Endodermal cell (in vitro differentiated cells): ENCODE data around the gene SRGAP1. TPM values are rescaled to one million over a fixed set of nuclear protein-coding genes. Genes with fewer than 3 reads are reported as not detected.

Experiments
- DNase-seq: peaks from one replicate; pipeline ENCODE4 v3.0.0-alpha.2; 2017
- H3K27ac ChIP-seq: 2 replicates; pipeline ENCODE4 v1.5.1; 2013; ENCODE audit warnings: mild to moderate bottlenecking, low read depth, low read length, moderate library complexity
- H3K27me3 ChIP-seq: 2 replicates; pipeline ENCODE4 v1.6.1; 2013; ENCODE audit warnings: mild to moderate bottlenecking, low read length, moderate library complexity; ENCODE audit not compliant: insufficient read depth, control insufficient read depth, poor library complexity, severe bottlenecking
- H3K36me3 ChIP-seq: 2 replicates; pipeline ENCODE4 v1.7.0; 2013; ENCODE audit warnings: mild to moderate bottlenecking, low read length, moderate library complexity; ENCODE audit not compliant: control insufficient read depth, insufficient read depth
- H3K4me1 ChIP-seq: one replicate; pipeline ENCODE4 v1.7.0; 2013; ENCODE audit warnings: low read length; ENCODE audit not compliant: control insufficient read depth, insufficient read depth
- H3K4me3 ChIP-seq: 2 replicates; pipeline ENCODE4 v1.5.1; 2013; ENCODE audit warnings: mild to moderate bottlenecking, low read length, moderate library complexity
- H3K9ac ChIP-seq: 2 replicates; pipeline ENCODE4 v1.6.1; 2013; ENCODE audit warnings: mild to moderate bottlenecking, low read length, moderate library complexity; ENCODE audit not compliant: poor library complexity, severe bottlenecking; ENCODE audit errors: extremely low read depth
- H3K9me3 ChIP-seq: 2 replicates; pipeline ENCODE4 v1.6.1; 2013; ENCODE audit warnings: mild to moderate bottlenecking, low read length, moderate library complexity; ENCODE audit not compliant: control insufficient read depth
- H3K27ac Mint-ChIP-seq: 2 replicates; pipeline ENCODE4 v1.8.0; 2020; ENCODE audit warnings: mixed read lengths
- H3K27me3 Mint-ChIP-seq: 2 replicates; pipeline ENCODE4 v1.8.0; 2021; ENCODE audit warnings: mild to moderate bottlenecking, mixed read lengths; ENCODE audit not compliant: insufficient read depth
- H3K36me3 Mint-ChIP-seq: 2 replicates; pipeline ENCODE4 v1.8.0; 2020; ENCODE audit warnings: low read depth, mixed read lengths
- H3K4me1 Mint-ChIP-seq: 2 replicates; pipeline ENCODE4 v1.8.0; 2020; ENCODE audit warnings: mixed read lengths
- H3K4me3 Mint-ChIP-seq: 2 replicates; pipeline ENCODE4 v1.8.0; 2020; ENCODE audit warnings: mild to moderate bottlenecking, moderate library complexity, mixed read lengths
- H3K9me3 Mint-ChIP-seq: 2 replicates; pipeline ENCODE4 v1.8.0; 2020; ENCODE audit warnings: mild to moderate bottlenecking, mixed read lengths
- WGBS, 2 experiments: methylation state at CpG; one replicate each; pipeline versions ENCODE4 v1.1.5 to v1.1.7; 2013; ENCODE audit warnings: missing lambda C conversion rate in 2 of 2, mixed read lengths in 1 of 2; ENCODE audit not compliant: insufficient coverage in 1 of 2, insufficient read length in 1 of 2; 5-methylcytosine and 5-hydroxymethylcytosine counted together
- total RNA-seq, 2 donors: library from RNA; stranded (reverse); fragmentation: NEBNext Ultra II Directional in 1 of 2; extraction: Animal tissue kit (Norgen Biotek cat#: 25700) in 1 of 2; gene quantifications; 2 replicates in 1 of 2; 3 replicates in 1 of 2; pipeline ENCODE4 v1.2.1, GENCODE V29; 2021
- TF ChIP-seq, protein P1 (sequence below): fragments of 200-600 bp; sonication (generic); conservative IDR thresholded peaks from 2 replicates; pipeline ENCODE4 v1.5.0; 2021; ENCODE audit warnings: antibody characterized with exemption, mild to moderate bottlenecking

The SRGAP1 gene
- total RNA-seq, 2 donors from 2014 or later, result 10.6 to 13.4 TPM

DNA sequence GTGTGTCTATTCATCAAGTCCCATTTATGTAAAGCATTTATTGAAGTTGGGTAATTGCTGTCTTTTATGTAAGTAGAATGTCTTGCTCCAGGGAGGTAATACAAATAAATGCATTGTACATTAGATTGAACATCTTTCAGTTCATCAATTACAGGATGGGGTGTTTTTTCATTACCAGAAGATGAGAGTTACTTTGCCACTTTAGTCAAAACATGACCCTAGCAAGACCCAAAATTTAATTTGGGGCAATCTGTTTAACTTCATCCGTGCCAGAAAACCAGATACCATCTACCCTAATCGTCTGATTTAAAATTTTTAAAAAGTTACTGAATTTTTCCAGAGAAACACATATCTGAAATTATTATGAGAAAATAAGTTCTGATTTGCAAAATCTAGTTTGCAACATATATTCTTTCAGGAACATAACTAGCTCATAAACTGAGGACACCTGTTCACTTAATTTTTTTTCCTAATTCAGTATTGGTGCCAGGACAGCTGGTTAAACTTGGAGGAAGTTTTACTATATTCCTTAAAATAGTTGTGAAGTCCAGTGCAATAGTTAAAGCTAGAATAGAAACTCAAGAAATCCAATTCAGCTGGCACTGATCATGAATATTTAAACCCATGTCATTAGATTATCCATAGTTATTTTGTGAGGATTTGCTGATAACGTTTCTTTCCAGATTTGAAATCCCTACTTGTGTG is 114.5 kb downstream of the SRGAP1 start:
- no peak overlapping the region for H3K9ac ChIP-seq
- H3K4me1 ChIP-seq, result no peaks in the 10 kb centered on the region
- Mint-ChIP-seq H3K27ac (no peak overlapping the region), H3K9me3 (no peaks in the 10 kb centered on the region), H3K4me1 (peaks cover 10% of the 10 kb centered on the region), H3K36me3 (no peaks in the 10 kb centered on the region), H3K27me3 (no peaks in the 10 kb centered on the region), H3K4me3 (no peak overlapping the region)
- no peak overlapping the region for H3K27ac ChIP-seq
- H3K36me3 ChIP-seq, result no peaks in the 10 kb centered on the region
- H3K4me3 ChIP-seq, result no peak overlapping the region
- H3K9me3 ChIP-seq, result no peaks in the 10 kb centered on the region
- no peaks in the 10 kb centered on the region for H3K27me3 ChIP-seq
- no peak for DNase-seq
- TF ChIP-seq, protein P1, sequence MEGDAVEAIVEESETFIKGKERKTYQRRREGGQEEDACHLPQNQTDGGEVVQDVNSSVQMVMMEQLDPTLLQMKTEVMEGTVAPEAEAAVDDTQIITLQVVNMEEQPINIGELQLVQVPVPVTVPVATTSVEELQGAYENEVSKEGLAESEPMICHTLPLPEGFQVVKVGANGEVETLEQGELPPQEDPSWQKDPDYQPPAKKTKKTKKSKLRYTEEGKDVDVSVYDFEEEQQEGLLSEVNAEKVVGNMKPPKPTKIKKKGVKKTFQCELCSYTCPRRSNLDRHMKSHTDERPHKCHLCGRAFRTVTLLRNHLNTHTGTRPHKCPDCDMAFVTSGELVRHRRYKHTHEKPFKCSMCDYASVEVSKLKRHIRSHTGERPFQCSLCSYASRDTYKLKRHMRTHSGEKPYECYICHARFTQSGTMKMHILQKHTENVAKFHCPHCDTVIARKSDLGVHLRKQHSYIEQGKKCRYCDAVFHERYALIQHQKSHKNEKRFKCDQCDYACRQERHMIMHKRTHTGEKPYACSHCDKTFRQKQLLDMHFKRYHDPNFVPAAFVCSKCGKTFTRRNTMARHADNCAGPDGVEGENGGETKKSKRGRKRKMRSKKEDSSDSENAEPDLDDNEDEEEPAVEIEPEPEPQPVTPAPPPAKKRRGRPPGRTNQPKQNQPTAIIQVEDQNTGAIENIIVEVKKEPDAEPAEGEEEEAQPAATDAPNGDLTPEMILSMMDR, result no peak
- WGBS, 2 experiments, result 93% methylated on average over 3 of the region's 3 CpGs; no CpG with 5 or more reads in 1 of the 2 experiments

DNA sequence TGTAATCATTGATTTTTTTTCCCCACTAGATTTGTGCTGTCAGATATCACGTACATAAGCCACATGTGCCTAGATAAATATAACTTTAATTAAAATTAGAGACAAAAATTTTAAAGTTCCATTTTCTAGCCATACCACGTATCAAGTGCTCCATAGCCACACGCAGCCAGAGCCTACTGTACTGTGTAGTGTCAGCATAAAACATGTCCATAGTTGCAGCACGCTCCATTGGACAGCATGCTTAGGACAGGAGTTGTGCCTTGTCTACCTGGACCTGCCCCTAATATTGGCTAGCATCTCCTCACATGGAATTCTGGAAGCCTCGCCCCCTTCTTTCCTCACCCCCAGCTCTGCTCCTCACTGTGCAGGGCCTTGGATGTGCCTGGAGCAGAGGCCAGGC is 116.5 kb downstream of the SRGAP1 start:
- Mint-ChIP-seq H3K36me3 (no peaks in the 10 kb centered on the region), H3K27ac (no peak overlapping the region), H3K4me3 (no peak overlapping the region), H3K9me3 (no peaks in the 10 kb centered on the region), H3K27me3 (no peaks in the 10 kb centered on the region), H3K4me1 (peaks cover 13% of the 10 kb centered on the region)
- no peaks in the 10 kb centered on the region for H3K9me3 ChIP-seq
- WGBS, 2 experiments, result 96 to 97% methylated on average over 3 to 5 of the region's 5 CpGs
- TF ChIP-seq, protein P1, result no peak
- DNase-seq, result no peak
- H3K4me1 ChIP-seq, result no peaks in the 10 kb centered on the region
- H3K9ac ChIP-seq, result no peak overlapping the region
- no peaks in the 10 kb centered on the region for H3K36me3 ChIP-seq
- no peaks in the 10 kb centered on the region for H3K27me3 ChIP-seq
- no peak overlapping the region for H3K4me3 ChIP-seq
- H3K27ac ChIP-seq, result no peak overlapping the region

DNA sequence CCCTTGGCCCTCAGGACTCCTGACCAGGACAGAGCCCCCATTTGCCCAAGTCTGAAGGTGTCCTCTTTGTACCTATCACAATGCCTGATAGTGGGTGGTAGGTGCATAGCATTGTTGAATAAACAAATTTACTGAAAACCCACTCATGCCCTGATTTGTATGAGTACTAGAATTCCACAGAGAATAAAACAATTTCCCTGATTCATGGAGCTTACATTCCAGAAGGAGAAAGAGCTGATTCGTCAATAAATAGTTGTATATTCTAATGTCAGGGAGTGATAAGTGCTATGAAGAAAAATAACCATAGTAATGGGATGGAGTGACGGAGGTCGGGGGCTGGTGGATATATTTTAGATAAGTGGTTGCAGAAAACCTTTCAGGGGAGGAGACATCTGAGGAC is 117.0 kb downstream of the SRGAP1 start:
- H3K27me3 ChIP-seq, result no peaks in the 10 kb centered on the region
- TF ChIP-seq, protein P1, result no peak
- H3K4me1 Mint-ChIP-seq, result peaks cover 13% of the 10 kb centered on the region
- no peaks in the 10 kb centered on the region for H3K9me3 Mint-ChIP-seq
- H3K27me3 Mint-ChIP-seq, result no peaks in the 10 kb centered on the region
- DNase-seq, result no peak
- no peaks in the 10 kb centered on the region for H3K36me3 ChIP-seq
- H3K9me3 ChIP-seq, result no peaks in the 10 kb centered on the region
- H3K36me3 Mint-ChIP-seq, result no peaks in the 10 kb centered on the region
- 92 to 100% methylated on average over 2 to 3 of the region's 3 CpGs for WGBS, 2 experiments
- H3K27ac ChIP-seq, result no peak overlapping the region
- no peak overlapping the region for H3K4me3 ChIP-seq
- H3K9ac ChIP-seq, result no peak overlapping the region
- H3K4me1 ChIP-seq, result no peaks in the 10 kb centered on the region
- H3K4me3 Mint-ChIP-seq, result no peak overlapping the region
- H3K27ac Mint-ChIP-seq, result no peak overlapping the region
